ENCODE data around the gene FEN1.
A peak's percentile ranks its signal among the peaks of the same experiment; 100 is the strongest.

The FEN1 gene

DNA sequence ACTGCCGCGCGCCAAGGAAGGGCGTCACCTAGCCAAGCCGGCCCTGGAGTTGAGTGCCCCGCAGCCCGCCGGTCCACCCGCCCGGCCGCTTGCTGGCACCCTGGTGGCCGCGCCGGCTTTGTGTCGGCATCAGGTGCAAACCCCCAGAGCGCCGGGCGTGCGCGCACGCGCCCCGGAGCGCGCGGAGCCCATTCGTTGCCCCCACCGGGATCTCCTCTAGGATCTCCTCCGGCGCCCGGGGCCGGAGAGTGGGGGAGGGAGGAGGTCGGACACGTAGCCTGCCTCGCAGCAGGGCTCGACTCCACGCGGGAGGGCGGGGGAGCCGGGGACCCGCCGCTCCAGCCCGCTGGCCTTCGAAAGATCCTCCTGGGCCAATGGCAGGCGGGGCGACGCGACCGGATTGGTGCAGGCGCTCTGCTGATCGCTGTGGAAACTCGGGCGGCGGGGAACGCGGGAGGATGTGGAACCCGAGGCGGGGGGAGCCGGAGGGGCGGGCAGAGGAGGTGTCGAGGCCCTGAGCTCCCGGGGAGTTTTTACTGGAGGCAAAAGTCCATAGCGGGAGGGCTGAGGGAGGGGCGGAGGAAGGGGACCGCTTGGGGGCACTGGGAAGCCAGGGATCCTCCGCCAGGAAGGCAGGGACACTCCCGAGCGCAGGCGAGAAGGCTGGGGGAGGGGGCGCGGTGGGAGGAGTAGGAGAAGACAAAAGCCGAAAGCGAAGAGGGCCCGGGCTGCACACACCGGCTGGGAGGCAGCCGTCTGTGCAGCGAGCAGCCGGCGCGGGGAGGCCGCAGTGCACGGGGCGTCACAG lies 35.1 kb downstream of the FEN1 start, which contains the start of gene FADS2:
Gene FADS2, plus strand, starts transcription at position 730 of the 808 bp plus-strand sequence. CDS start 91 bp downstream, outside the sequence.
- DNase-seq, result peak in 1 of 4 experiments; percentile 15

DNA sequence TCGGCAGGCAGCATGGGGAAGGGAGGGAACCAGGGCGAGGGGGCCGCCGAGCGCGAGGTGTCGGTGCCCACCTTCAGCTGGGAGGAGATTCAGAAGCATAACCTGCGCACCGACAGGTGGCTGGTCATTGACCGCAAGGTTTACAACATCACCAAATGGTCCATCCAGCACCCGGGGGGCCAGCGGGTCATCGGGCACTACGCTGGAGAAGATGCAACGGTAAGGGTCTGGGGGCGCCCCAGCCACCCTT lies 35.6 kb downstream of the FEN1 start:
- no peak for DNase-seq

DNA sequence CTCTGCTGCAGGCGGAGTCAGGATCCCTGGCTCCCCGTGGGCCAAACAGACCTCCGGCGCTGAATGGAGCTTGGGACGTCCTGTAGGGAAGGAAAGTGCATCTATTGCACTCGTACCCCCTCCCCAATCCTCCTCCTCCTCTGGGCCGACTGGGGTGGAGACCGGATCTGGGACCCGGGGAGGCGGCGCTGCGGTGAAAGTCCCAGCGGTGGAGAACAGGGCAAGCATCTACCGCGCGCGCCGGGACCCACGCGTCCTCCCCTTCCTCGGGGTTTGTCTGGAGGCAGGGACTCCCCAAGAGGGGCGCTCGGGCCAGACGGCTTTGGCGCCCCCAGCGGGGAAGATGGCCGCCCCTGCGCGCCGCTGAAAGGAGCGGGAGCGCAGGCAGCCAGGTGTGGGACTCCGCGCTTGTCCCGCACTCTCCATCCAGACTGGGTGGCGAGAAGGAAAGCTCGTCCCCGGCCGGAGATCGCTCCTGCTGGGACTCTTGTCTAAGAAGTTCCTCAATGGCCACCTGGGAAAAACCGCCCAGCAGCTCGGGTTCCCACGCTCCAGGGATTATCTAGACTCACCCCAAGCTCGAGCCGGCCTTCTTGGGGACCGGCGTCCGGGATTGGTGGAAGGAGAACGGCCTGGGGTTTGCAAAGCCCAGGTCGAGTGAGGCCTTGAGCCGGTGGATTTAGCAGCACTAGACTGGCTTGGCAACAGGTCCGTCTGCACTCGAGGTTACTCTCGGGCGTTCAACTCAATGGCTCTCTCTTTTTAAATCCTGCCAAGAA lies 36.1 kb downstream of the FEN1 start:
- DNase-seq, result no peak

DNA sequence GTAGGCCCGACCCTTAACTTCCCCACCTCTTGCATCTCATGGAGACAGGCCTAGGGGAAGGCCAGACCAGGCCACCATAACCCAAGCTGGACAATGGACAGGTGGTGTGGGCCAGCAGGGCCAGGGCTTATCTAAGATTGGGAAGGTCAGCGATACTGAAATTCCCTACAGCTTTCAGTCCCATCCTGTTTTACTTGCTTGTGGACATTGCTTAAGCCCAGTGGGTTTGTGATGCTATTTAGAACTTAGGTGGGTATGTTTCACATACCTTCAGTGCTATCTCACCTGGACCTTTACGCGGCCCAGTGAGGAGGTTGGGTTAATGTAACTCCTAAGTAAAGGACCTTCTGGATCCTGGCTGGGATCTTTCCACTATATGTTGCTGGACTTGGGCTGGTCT lies 37.1 kb downstream of the FEN1 start:
- no peak for DNase-seq

DNA sequence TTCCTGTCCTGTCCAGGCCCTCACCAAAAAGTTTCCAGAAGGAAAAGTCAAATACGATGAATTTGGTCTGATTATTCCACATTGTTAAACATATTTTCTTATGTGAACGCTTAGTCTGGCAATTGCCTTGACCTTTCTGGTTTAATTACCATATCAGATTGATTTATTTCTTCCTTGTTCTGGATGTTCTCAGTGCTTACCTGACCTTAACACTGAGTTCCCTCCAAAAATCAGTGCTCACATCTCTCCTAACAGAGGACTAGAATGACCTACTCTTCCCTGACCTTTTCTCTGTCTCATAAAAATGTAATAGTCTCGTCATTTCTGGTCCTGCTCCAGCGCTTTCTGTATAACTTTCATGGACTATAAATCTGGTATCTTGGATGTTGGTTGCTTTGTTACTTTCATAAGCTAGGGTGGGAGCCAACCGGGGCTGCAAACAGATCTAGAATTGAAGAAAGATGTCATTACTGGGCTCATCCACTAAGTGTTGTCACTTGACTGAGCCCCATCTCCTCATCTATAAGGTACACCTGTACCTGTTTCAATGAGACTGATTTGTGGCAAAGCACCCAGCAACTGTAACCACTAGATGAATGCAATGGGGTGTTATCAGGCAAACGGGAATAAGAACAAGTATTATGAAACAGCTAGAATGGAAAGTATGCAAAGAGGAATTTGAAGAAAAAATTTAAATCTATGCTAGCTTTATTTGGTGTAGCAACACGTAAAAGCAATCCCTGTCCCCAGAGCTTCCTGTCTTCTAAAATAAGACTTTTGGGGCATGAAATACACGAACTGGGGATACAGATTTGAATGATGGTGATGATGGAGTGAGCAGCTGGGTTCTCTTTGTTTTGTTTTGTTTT lies 37.8 kb downstream of the FEN1 start:
- DNase-seq, result no peak

DNA sequence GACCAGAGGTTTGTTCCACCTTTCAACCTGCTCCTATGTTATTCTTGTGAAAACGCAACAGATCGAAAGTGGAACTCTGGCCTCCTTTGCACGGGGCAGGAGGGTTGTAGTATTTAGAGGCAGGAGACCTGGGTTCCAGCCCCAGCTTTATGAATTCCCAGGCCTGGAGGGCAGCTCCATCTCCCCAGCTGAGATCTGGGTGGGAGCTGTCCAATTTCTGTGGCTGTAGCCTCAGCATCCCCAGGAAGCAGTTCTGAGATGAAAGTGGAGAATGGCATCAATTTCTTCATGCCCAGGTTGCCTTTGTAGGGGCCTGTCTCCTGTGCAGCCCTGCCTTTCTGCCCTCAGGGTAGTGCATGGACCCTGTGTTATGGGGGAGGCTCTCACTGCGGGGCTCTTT lies 39.5 kb downstream of the FEN1 start:
- DNase-seq, result no peak

DNA sequence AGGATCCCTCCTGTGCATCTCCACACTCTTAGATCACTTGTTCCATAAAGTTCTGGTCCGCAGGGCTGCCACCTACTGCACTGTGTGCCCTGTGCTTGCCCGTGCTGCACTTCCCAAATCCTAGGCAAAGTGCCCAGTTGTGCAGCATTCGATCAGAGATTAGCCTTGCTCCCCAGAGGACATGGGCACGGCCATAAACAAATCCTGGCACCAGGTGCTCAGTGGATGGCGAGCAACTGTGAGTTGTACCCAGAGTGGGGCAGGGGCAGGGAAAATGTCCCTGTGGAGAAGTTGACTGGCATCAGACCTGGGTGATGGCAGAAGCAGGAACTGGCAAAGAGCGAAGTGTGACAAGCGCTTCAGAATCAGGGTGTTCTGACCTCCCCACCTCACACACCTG lies 40.0 kb downstream of the FEN1 start:
- no peak for DNase-seq

DNA sequence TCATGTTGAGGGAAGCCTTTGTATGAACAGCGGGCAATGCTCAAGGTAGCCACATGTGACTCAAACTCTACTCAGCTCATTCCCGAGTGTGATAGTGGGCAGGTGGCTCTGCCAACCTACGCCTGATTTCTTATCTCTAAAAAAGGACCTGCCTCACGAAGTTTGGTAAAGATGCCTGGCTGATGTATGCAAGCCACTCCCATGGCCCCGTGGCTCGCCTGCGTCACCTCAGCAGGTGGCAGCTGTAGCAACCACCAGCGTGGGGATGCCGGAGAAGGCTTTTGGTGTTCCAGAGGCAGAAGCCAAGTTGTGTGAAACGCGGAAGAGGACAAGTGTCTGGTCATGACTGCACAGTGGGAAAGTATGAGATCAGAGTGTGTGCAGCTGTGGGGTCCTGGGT lies 40.8 kb downstream of the FEN1 start:
- DNase-seq, result no peak

DNA sequence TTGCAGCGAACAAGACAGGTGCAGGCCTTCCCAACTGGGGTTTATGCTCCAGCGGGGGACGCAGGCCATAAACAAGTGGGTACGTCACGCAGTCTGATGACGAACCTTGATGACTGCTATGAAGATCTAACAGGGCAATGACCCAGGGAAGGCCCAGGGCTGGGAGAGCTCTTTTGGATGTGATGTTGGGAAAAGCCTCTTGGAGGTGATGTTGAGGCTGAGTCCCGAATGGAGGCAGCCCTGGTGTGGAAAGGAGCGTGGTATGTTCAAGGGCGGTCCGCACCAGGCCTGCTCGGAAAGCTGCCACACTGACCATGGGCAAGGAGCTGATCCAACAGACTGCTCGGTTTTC lies 41.2 kb downstream of the FEN1 start:
- no peak for DNase-seq

DNA sequence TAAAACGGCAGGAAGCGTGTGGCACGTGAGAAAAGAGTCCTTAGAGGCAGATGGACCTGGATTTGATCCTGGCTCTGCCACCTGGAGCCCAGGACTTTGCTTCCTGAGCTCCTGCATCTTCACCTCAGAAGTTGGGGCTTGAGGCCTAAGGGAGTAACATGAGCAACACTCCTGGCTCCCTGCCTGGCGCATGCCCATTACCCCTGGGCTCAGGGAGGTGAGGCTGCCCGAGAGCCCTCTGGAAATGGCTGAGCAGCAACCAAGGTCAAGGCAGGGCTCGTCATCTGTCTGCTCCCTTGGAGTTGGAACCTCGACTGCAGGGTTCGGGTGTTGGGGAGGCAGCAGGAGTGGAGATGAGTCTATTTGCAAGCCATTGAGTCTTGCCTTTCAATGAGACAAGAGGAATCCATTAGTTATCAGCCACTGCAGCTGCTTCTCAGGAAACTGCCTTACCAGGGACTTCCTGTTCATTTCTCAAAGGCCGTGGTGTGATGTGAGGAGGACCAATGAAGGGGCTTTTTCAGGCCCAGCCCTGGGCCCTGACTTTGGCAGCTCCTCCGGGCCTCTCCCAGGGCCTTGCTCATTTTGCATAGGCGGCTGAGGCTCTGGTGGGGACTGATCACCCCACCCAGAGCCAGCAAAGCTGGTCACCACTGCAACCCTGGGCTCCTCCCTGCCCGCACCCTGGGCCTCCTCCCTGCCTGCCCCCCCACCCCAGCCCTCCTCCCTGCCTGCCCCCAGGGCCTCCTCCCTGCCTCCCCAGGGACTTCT lies 41.8 kb downstream of the FEN1 start:
- DNase-seq, result no peak

DNA sequence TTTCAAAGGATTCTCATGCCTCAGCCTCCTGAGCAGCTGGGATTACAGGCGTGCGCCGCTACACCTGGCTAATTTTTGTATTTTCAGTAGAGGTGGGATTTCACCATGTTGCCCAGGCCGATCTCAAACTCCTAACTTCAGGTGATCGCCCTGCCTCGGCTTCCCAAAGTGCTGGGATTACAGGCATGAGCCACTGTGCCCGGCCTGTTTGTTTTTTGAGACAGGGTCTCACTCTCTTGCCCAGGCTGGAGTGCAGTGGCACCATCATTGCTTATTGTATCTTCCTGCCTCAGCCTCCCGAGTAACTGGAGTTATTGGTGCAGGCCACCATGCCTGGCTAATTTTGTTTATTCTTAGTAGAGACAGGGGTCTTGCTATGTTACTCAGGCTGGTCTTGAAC lies 43.5 kb downstream of the FEN1 start:
- no peak for DNase-seq

DNA sequence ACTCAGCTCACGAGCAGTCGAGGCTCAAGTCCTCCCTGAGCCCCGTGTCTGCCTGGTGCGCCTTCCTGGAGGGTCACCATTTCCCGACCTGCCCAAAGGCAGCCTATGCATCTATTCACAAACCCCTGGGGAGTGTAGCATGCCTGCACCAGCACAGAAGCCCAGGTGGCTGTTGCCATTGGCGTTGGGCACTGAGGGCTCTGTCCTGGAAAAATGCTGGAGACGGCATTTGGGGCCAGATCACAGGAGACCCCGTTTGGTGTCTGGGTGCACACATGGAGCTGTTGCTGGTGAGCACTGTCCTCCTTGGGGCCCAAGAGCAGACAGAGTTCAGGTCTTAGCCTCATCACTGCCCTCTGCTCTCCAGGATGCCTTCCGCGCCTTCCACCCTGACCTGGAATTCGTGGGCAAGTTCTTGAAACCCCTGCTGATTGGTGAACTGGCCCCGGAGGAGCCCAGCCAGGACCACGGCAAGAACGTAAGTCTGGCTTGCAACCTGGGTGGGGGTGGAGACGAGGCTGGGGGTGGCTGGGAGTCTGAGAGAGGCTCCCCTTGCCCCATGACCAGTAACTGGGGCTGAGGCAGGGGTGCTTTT lies 44.8 kb downstream of the FEN1 start:
- DNase-seq, result no peak

DNA sequence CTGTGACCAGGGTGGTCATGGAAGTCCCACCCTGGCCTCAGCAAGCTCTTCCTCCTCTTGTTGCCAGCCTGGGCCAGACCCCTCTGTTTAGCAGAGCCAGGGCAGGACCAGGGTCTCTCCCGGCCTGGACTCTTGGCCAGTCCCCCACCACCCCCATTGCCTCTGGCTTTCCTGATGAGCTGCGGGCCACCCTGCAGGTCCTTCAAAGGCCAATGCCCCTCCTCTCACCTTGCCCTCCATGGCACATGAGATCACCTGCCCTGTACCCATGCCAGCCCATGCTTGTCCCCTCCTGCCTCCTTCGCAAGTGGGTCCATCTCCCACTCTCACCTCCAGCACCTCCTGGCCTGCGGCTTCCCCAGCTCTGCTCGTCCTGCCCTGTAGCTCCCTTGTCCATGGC lies 45.8 kb downstream of the FEN1 start:
- no peak for DNase-seq

DNA sequence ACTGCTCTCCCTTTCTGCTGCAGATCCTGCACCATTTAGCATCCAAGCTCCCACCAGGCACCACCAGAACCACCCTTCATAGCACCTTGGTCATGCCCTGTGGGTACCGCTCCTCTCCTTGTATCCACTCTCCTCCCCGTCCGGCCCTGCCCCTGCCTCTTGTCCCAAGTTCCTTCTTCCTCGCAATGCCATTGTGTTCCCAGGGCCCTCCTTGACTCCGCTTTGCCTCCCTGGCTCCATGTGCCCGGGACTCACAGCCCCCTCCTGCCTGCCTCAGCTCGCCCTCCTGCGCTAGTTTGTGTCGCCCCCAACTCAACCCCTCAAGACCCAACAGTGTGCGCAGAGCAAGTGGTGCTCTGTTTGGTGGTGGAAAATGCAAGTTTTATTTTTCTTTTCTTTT lies 46.2 kb downstream of the FEN1 start:
- no peak for DNase-seq

DNA sequence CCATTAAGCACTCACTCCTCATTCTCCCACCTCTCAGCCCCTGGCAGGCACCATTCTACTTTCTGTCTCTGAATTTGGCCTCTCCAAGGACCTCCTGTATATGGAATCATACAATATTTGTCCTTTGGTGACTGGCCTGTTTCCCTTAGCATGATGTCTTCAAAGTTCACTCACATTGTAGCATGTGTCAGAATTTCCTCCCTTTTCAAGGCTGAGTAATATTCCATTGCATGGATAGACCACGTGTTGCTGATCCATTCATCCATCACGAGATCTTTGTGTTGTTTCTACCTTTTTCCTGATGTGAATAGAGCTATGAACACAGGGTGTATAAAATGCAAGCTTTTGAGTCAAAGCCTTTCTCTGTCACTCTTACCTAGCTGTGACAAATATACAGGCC lies 47.0 kb downstream of the FEN1 start:
- no peak for DNase-seq

DNA sequence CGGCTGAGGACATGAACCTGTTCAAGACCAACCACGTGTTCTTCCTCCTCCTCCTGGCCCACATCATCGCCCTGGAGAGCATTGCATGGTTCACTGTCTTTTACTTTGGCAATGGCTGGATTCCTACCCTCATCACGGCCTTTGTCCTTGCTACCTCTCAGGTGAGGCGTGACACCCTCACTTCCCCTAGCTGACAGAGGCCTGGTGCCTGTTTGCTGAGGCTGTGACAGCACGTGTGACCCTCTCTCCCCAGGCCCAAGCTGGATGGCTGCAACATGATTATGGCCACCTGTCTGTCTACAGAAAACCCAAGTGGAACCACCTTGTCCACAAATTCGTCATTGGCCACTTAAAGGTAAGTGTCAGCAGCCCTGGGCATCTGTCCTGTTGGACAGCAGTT lies 47.7 kb downstream of the FEN1 start:
- DNase-seq, result no peak

DNA sequence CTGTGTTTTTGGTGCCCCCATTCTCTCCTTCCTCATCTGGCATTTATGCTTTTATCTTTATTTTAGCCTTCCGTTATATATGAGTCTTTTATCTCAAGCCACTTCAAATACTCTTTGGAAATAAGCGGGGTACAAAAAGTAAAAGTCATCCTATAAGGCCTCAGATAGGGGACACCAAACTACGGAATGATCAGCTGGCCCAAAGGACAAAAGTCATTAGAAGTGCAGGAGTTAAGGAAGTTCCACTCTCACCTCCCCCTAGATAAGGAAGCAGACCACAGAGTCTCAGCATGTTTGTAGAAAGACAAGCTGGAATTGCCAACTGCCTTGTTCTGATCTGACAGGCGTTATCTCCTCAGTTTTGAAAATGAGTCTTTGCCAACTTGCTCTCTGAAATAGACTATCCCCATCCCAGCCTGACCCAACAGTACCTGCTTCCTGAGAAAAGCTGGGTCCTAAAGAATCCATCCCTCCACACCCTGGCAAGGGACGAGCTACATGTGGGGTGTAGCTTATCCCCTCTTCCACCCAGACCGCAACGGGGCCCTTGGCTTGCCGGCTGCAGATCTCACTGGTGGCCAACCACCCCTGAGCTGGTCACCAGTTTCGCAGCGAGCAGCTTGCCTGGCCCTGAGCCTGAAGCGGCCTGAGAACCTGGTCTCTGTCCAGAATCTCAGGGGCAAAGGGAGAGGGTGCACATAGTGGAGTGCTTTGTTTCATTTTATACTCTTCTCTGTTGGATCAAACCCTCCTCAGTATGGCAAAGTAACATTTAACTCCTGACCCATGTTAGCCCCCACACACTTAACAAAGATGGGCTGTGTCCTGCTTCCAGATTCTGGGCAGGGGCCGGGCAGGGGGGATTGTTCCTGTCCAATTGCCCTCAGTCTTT lies 49.2 kb downstream of the FEN1 start:
- no peak for DNase-seq

DNA sequence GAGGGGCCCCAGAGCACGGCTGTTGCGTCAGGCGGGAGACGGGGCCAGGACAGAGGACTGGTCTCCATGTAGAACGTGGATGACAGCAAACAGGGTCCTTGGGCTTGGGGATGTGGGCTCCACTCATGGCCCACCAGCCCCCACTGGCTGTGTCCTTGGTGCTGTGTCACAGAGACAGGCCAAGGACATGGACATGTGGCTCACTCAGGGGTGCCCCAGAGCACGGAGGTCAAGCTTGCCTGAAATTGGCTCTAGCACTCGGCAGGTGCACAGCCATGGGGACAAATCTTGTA lies 49.8 kb downstream of the FEN1 start:
- no peak for DNase-seq

DNA sequence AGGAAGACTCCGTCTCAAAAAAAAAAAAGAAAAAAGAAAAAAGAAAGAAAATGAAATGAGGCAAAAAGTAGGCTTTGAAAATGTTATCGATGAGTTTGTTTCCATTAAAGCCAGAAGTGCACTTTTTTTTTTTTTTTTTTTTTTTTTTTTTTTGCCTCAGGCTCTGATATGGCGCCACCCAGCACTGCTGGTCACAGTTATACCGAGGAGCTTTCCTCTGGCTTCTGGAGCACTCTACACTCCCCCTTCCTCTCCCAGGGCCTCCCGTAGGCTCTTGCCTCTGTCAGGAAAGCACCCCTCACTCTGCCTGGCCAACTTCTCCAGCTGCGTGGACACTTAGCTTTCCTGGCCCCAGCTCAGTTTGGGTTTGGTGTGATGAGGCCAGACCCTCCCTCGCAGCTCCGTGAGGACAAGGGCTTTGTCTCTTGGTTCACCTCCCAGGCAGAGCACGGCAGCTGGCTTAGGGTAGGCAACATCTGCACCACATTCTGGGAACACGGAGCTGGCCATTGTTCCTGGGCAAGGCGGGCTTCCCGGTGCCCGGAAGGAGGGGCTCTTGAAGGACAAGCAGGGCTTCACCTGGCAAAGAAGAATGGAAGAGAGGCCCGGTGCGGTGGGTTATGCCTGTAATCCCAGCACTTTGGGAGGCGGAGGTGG lies 52.3 kb downstream of the FEN1 start:
- no peak for DNase-seq

DNA sequence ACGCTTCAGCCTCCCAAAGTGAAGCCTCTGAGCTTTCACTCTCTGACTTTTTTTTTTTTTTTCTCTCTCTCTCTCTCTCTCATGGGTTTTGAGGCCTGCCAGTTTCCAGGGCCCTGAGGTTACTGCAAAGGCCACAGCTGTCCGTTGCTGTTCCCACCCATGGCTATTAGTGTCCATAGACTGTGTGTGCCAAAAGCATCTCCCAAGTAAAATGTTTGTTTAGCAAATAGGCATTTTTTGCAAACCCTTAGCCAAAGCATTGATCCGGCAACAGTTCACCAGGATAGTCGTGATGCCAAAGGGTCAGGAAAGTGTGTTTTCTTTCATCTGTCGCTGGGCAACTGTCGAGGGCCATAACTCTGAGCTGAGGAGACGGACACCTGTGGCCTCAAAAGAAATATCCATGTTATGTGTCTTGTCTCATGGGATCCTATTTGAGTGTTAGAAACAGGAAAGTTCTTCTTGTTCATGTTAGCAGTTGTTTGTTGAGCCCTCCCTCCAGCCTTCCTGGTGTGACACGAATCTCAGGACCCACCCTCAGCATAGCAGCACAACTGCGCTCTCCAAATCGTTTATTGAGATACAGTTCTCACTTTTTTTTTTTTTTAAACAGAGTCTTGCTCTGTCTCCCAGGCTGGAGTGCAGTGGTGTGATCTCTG lies 53.8 kb downstream of the FEN1 start:
- DNase-seq, result no peak
